Testis (tissue), 2 donors: ENCODE measurements around the gene PHYHIPL.

Experiments
- POLR2A ChIP-seq: fragments of 450-650 bp; IDR thresholded peaks from one replicate; pipeline ENCODE4 v1.6.1; 2017; ENCODE audit warnings: antibody characterized with exemption, mild to moderate bottlenecking, moderate library complexity
- TF ChIP-seq, protein P1 (sequence below), 3 experiments: fragments of 450-650 bp in 2 of 3; fragments of 200-600 bp in 1 of 3; sonication (generic) in 1 of 3; IDR thresholded peaks; one replicate each; pipeline ENCODE4 v1.5.1; 2016 to 2019; ENCODE audit warnings: antibody characterized with exemption in 3 of 3, mild to moderate bottlenecking in 2 of 3, moderate library complexity in 1 of 3

DNA sequence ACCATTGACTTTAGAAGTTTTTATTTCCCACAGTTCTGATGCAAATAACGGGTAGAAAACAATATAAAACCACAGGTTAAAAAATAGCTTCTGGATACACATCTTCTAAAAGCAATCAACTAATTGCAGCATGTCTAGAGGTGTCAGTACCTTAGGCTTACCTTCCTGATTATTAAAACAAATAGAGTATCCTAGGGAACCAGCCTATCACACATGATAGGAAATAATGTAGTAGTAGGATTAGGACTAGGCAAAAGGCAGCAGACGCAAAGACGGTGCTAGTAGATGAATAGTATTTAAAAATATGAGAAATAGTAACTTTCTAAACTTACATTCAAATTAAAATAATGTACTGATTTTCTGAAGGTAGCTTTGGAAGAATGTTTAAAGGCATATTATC lies 41.7 kb upstream of the PHYHIPL start:
- TF ChIP-seq, protein P1, sequence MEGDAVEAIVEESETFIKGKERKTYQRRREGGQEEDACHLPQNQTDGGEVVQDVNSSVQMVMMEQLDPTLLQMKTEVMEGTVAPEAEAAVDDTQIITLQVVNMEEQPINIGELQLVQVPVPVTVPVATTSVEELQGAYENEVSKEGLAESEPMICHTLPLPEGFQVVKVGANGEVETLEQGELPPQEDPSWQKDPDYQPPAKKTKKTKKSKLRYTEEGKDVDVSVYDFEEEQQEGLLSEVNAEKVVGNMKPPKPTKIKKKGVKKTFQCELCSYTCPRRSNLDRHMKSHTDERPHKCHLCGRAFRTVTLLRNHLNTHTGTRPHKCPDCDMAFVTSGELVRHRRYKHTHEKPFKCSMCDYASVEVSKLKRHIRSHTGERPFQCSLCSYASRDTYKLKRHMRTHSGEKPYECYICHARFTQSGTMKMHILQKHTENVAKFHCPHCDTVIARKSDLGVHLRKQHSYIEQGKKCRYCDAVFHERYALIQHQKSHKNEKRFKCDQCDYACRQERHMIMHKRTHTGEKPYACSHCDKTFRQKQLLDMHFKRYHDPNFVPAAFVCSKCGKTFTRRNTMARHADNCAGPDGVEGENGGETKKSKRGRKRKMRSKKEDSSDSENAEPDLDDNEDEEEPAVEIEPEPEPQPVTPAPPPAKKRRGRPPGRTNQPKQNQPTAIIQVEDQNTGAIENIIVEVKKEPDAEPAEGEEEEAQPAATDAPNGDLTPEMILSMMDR (IDR thresholded peaks at IDR 0.05), result no peak
- no peak for TF ChIP-seq POLR2A
